Endodermal cell (in vitro differentiated cells): ENCODE measurements around the gene AUTS2. TPM values are rescaled to one million over a fixed set of nuclear protein-coding genes. Genes with fewer than 3 reads are reported as not detected.

ENCODE experiments used
- DNase-seq: peaks from one replicate; pipeline ENCODE4 v3.0.0-alpha.2; 2017
- H3K27ac ChIP-seq: 2 replicates; pipeline ENCODE4 v1.5.1; 2013; ENCODE audit warnings: mild to moderate bottlenecking, low read depth, low read length, moderate library complexity
- H3K27me3 ChIP-seq: 2 replicates; pipeline ENCODE4 v1.6.1; 2013; ENCODE audit warnings: mild to moderate bottlenecking, low read length, moderate library complexity; ENCODE audit not compliant: insufficient read depth, control insufficient read depth, poor library complexity, severe bottlenecking
- H3K36me3 ChIP-seq: 2 replicates; pipeline ENCODE4 v1.7.0; 2013; ENCODE audit warnings: mild to moderate bottlenecking, low read length, moderate library complexity; ENCODE audit not compliant: control insufficient read depth, insufficient read depth
- H3K4me1 ChIP-seq: one replicate; pipeline ENCODE4 v1.7.0; 2013; ENCODE audit warnings: low read length; ENCODE audit not compliant: control insufficient read depth, insufficient read depth
- H3K4me3 ChIP-seq: 2 replicates; pipeline ENCODE4 v1.5.1; 2013; ENCODE audit warnings: mild to moderate bottlenecking, low read length, moderate library complexity
- H3K9ac ChIP-seq: 2 replicates; pipeline ENCODE4 v1.6.1; 2013; ENCODE audit warnings: mild to moderate bottlenecking, low read length, moderate library complexity; ENCODE audit not compliant: poor library complexity, severe bottlenecking; ENCODE audit errors: extremely low read depth
- H3K9me3 ChIP-seq: 2 replicates; pipeline ENCODE4 v1.6.1; 2013; ENCODE audit warnings: mild to moderate bottlenecking, low read length, moderate library complexity; ENCODE audit not compliant: control insufficient read depth
- H3K27ac Mint-ChIP-seq: 2 replicates; pipeline ENCODE4 v1.8.0; 2020; ENCODE audit warnings: mixed read lengths
- H3K27me3 Mint-ChIP-seq: 2 replicates; pipeline ENCODE4 v1.8.0; 2021; ENCODE audit warnings: mild to moderate bottlenecking, mixed read lengths; ENCODE audit not compliant: insufficient read depth
- H3K36me3 Mint-ChIP-seq: 2 replicates; pipeline ENCODE4 v1.8.0; 2020; ENCODE audit warnings: low read depth, mixed read lengths
- H3K4me1 Mint-ChIP-seq: 2 replicates; pipeline ENCODE4 v1.8.0; 2020; ENCODE audit warnings: mixed read lengths
- H3K4me3 Mint-ChIP-seq: 2 replicates; pipeline ENCODE4 v1.8.0; 2020; ENCODE audit warnings: mild to moderate bottlenecking, moderate library complexity, mixed read lengths
- H3K9me3 Mint-ChIP-seq: 2 replicates; pipeline ENCODE4 v1.8.0; 2020; ENCODE audit warnings: mild to moderate bottlenecking, mixed read lengths
- WGBS, 2 experiments: methylation state at CpG; one replicate each; pipeline versions ENCODE4 v1.1.5 to v1.1.7; 2013; ENCODE audit warnings: missing lambda C conversion rate in 2 of 2, mixed read lengths in 1 of 2; ENCODE audit not compliant: insufficient coverage in 1 of 2, insufficient read length in 1 of 2; 5-methylcytosine and 5-hydroxymethylcytosine counted together
- total RNA-seq, 2 donors: library from RNA; stranded (reverse); fragmentation: NEBNext Ultra II Directional in 1 of 2; extraction: Animal tissue kit (Norgen Biotek cat#: 25700) in 1 of 2; gene quantifications; 2 replicates in 1 of 2; 3 replicates in 1 of 2; pipeline ENCODE4 v1.2.1, GENCODE V29; 2021
- TF ChIP-seq, protein P1 (sequence below): fragments of 200-600 bp; sonication (generic); conservative IDR thresholded peaks from 2 replicates; pipeline ENCODE4 v1.5.0; 2021; ENCODE audit warnings: antibody characterized with exemption, mild to moderate bottlenecking

The AUTS2 gene
- total RNA-seq, 2 donors from 2014 or later: 76.8 to 106 TPM

- peak overlapping the region; percentile 10 for H3K27ac Mint-ChIP-seq
Measured at GRCh38 chr7:70571403-70571934, 973.2 kb downstream of the AUTS2 start.

DNA sequence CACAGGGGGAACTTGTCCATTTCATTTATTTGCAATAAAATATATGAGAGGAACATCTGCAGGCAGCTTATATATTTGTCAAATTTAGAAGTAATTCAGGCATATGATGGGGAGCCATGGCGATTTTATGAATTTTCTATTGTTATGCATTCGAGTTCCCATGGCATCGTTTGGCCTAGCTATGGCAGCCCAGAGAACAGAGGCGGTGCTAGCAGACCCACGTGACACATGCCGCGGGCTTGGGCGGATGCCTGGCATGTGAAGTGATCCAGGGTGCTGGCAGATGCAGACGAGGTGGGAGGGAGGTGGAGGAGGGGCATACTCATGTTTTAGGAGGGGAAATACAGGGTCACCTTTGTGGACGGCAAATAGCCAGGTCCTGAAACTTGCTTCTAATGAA lies 973.7 kb downstream of the AUTS2 start:
- H3K27me3 ChIP-seq: no peaks in the 10 kb centered on the region
- peaks cover 43% of the 10 kb centered on the region for H3K4me1 Mint-ChIP-seq
- H3K4me1 ChIP-seq: peaks cover 22% of the 10 kb centered on the region
- H3K9ac ChIP-seq: no peak overlapping the region
- H3K36me3 ChIP-seq: no peaks in the 10 kb centered on the region
- 77 to 94% methylated on average over 6 to 10 of the region's 10 CpGs for WGBS, 2 experiments
- peak overlapping the region; percentile 10 for H3K27ac Mint-ChIP-seq
- H3K27me3 Mint-ChIP-seq: peaks cover 13% of the 10 kb centered on the region
- peak overlapping the region; percentile 86 for H3K27ac ChIP-seq
- H3K9me3 Mint-ChIP-seq: no peaks in the 10 kb centered on the region
- H3K36me3 Mint-ChIP-seq: peaks cover 10% of the 10 kb centered on the region
- H3K4me3 Mint-ChIP-seq: no peak overlapping the region
- H3K9me3 ChIP-seq: no peaks in the 10 kb centered on the region
- no peak for DNase-seq
- TF ChIP-seq, protein P1, sequence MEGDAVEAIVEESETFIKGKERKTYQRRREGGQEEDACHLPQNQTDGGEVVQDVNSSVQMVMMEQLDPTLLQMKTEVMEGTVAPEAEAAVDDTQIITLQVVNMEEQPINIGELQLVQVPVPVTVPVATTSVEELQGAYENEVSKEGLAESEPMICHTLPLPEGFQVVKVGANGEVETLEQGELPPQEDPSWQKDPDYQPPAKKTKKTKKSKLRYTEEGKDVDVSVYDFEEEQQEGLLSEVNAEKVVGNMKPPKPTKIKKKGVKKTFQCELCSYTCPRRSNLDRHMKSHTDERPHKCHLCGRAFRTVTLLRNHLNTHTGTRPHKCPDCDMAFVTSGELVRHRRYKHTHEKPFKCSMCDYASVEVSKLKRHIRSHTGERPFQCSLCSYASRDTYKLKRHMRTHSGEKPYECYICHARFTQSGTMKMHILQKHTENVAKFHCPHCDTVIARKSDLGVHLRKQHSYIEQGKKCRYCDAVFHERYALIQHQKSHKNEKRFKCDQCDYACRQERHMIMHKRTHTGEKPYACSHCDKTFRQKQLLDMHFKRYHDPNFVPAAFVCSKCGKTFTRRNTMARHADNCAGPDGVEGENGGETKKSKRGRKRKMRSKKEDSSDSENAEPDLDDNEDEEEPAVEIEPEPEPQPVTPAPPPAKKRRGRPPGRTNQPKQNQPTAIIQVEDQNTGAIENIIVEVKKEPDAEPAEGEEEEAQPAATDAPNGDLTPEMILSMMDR: no peak
- H3K4me3 ChIP-seq: no peak overlapping the region

More at GRCh38 chr7:70571403-70571934, 973.2 kb downstream of the AUTS2 start:
- Histone ChIP-seq H3K27me3 (no peaks in the 10 kb centered on the region), H3K27ac (peak overlapping the region; percentile 86), H3K9ac (no peak overlapping the region), H3K4me3 (peak overlapping the region; percentile 22), H3K9me3 (no peaks in the 10 kb centered on the region), H3K4me1 (peaks cover 22% of the 10 kb centered on the region), H3K36me3 (no peaks in the 10 kb centered on the region)
- TF ChIP-seq, protein P1: no peak
- H3K9me3 Mint-ChIP-seq: no peaks in the 10 kb centered on the region
- peaks cover 10% of the 10 kb centered on the region for H3K36me3 Mint-ChIP-seq
- DNase-seq: peak; percentile 49
- H3K27me3 Mint-ChIP-seq: peaks cover 13% of the 10 kb centered on the region
- WGBS, 2 experiments: 88 to 94% methylated on average over 4 to 5 of the region's 5 CpGs
- H3K4me1 Mint-ChIP-seq: peaks cover 43% of the 10 kb centered on the region
- H3K4me3 Mint-ChIP-seq: no peak overlapping the region

DNA sequence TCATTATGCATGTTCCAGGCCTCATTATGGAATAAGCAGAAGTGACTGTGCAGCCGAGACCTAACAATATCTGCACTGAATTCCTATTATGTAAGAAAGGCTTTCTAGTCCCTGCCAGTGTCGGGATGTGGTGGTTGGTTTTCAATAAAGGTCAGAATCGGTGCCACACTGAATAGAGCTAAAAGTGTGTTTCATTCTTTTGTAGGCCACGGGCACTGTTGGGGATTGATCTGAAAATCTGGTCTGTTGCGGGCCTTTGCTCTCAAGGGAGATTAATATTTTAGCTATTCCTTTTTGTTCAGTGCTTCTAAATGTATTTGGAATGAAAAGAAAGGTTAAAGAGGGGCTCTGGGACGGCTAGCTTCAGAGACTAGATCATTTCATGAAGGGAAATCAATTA lies 974.3 kb downstream of the AUTS2 start:
- Histone ChIP-seq H3K4me3 (no peak overlapping the region), H3K27me3 (no peaks in the 10 kb centered on the region), H3K9ac (no peak overlapping the region), H3K4me1 (peaks cover 22% of the 10 kb centered on the region), H3K9me3 (no peaks in the 10 kb centered on the region), H3K36me3 (no peaks in the 10 kb centered on the region), H3K27ac (peak overlapping the region; percentile 86)
- TF ChIP-seq, protein P1: no peak
- H3K4me3 Mint-ChIP-seq: no peak overlapping the region
- peaks cover 10% of the 10 kb centered on the region for H3K36me3 Mint-ChIP-seq
- H3K27ac Mint-ChIP-seq: no peak overlapping the region
- H3K4me1 Mint-ChIP-seq: peaks cover 43% of the 10 kb centered on the region
- WGBS, 2 experiments: 85 to 92% methylated on average over 5 to 6 of the region's 6 CpGs
- no peaks in the 10 kb centered on the region for H3K9me3 Mint-ChIP-seq
- peaks cover 12% of the 10 kb centered on the region for H3K27me3 Mint-ChIP-seq
- DNase-seq: no peak
